NCI-H1417 (cell line): ENCODE measurements around the gene PIGW.
"Not testable (repeated sequence)": the region's sequence is repeated elsewhere in the genome, so short reads cannot be mapped to it uniquely, and the experiment has no call there.

Experiments
- DNase-seq, 3 experiments: peaks; one replicate each; lab custom pipeline; 2025; lab: John Stamatoyannopoulos, UW

PIGW gene

GRCh38 chr17:36508439-36508838 is 26.3 kb upstream of the PIGW start:
- DNase-seq, result not testable (repeated sequence)

- DNase-seq, result no peak
Measured at GRCh38 chr17:36509272-36509985, 25.4 kb upstream of the PIGW start.

GRCh38 chr17:36510636-36511035 is 24.2 kb upstream of the PIGW start:
- DNase-seq, result no peak

- DNase-seq, result no peak
Measured at GRCh38 chr17:36511216-36511615, 23.6 kb upstream of the PIGW start.

GRCh38 chr17:36512641-36513040 is 22.1 kb upstream of the PIGW start:
- DNase-seq, result no peak

GRCh38 chr17:36514856-36515255 is 19.9 kb upstream of the PIGW start:
- DNase-seq, result no peak

- DNase-seq, result no peak
Measured at GRCh38 chr17:36515837-36516236, 18.9 kb upstream of the PIGW start.

- DNase-seq, result no peak
Measured at GRCh38 chr17:36523113-36523512, 11.7 kb upstream of the PIGW start.

GRCh38 chr17:36524428-36524876 is 10.3 kb upstream of the PIGW start:
- no peak for DNase-seq

- DNase-seq, result no peak
Measured at GRCh38 chr17:36525113-36525512, 9.7 kb upstream of the PIGW start.

GRCh38 chr17:36525888-36526287 is 8.9 kb upstream of the PIGW start:
- no peak for DNase-seq

GRCh38 chr17:36527621-36528250 is 7.1 kb upstream of the PIGW start:
- DNase-seq, result no peak

- DNase-seq, result no peak
Measured at GRCh38 chr17:36529121-36529520, 5.7 kb upstream of the PIGW start.

- DNase-seq, result no peak
Measured at GRCh38 chr17:36532435-36532975, 2.3 kb upstream of the PIGW start.

- peak; percentile 85 to 91 (median 90) for DNase-seq
Measured at GRCh38 chr17:36533935-36534839, 600 bp upstream of the PIGW start.

GRCh38 chr17:36535669-36536081 is 888 bp downstream of the PIGW start:
- DNase-seq, result no peak

GRCh38 chr17:36540696-36541095 is 5.9 kb downstream of the PIGW start:
- DNase-seq, result no peak

GRCh38 chr17:36542755-36543154 is 8.0 kb downstream of the PIGW start:
- DNase-seq, result no peak

- no peak for DNase-seq
Measured at GRCh38 chr17:36544044-36544306, 9.2 kb downstream of the PIGW start.

GRCh38 chr17:36544307-36545076 is 9.7 kb downstream of the PIGW start, which contains the start of gene GGNBP2:
GGNBP2 (plus strand) TSS chr17:36544919; CDS start chr17:36545725, 806 bp downstream.
- peak; percentile 84 to 95 (median 92) for DNase-seq

GRCh38 chr17:36545077-36545464 is 10.3 kb downstream of the PIGW start:
- peak in 1 of 3 experiments; percentile 63 for DNase-seq
